ENCODE measurements around the gene PSMA5.

The PSMA5 gene

DNA sequence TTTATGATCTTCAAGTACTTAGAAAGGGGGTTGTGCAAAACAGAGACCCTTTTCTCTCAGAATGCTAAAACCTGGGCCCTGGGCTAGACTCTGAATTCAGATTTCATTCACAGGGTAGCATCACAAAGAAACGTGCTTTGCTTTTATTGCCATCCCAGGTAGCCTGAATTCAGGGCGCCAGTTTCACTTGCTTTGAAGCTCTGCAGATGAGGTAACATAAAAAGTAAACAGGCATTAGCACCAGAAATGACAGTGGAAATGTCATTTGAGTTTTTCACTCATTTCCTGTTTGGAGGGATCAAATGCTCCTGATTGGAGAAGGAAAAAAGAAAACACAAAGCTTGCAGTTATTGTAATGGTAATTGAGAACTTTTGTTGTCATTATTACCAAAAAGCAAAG, 42.7 kb upstream of the PSMA5 start:
- no peak overlapping the region for H3K27ac ChIP-seq (ENCODE audit: insufficient read depth in 1 of 2, low read depth in 1 of 2, low read length in 2 of 2, poor library complexity in 1 of 2, severe bottlenecking in 2 of 2)
- 13% methylated on average over 2 of the region's 2 CpGs for WGBS (ENCODE audit: insufficient coverage)
- peaks cover 28 to 90% (median 32%) of the 10 kb centered on the region in 5 experiments for H3K27me3 ChIP-seq (replicated peaks in 2 of 5; ENCODE audit: control insufficient read depth in 4 of 5, insufficient read depth in 5 of 5, low read length in 4 of 5)
- no peaks in the 10 kb centered on the region for H3K36me3 ChIP-seq (ENCODE audit: control insufficient read depth in 4 of 4, insufficient read depth in 4 of 4, low read length in 3 of 4)
- H3K9me3 ChIP-seq (ENCODE audit: control extremely low read depth in 1 of 5, control insufficient read depth in 4 of 5, insufficient read depth in 2 of 5, low read depth in 1 of 5, low read length in 4 of 5): no peaks in the 10 kb centered on the region
- H3K4me3 ChIP-seq (ENCODE audit: control insufficient read depth in 1 of 7, extremely low read depth in 1 of 7, insufficient read depth in 4 of 7, low read depth in 2 of 7, low read length in 6 of 7): no peak overlapping the region
- CTCF ChIA-PET: interaction anchor here (0.9 to 1.3 kb wide), 2 partner anchors 22 to 61 kb away, joined by 3 read pairs; no protein-coding TSS in a partner anchor
- POLR2A ChIA-PET: interaction anchor here (1.1 kb wide), 1 partner anchor 22 kb away, joined by 4 read pairs; no protein-coding TSS in a partner anchor
- H3K4me1 ChIP-seq (ENCODE audit: control extremely low read depth in 1 of 4, control insufficient read depth in 4 of 4, insufficient read depth in 4 of 4, low read length in 3 of 4): peaks cover 0 to 15% (median 14%) of the 10 kb centered on the region in 4 experiments
- DNase-seq: no peak

DNA sequence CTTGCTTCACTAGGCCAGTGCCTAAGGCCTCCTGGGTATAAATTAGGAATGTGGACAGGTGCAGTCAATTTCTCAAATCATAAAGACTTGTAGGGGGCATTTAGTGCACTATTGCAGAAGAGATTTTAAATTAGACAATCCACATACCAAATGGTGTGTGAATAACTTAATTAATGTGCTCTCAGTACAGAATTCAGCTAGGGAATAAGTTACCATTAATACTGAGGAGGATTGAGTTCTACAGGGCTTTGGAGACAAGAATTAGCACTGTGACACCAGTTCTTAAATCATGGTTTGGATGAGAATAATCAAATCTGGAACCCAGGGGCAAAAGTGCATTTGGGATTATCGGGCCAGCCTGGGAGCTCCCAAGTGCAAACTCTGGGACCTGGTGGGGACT, 41.8 kb upstream of the PSMA5 start:
- peaks cover 29 to 96% (median 36%) of the 10 kb centered on the region in 5 experiments for H3K27me3 ChIP-seq (replicated peaks in 2 of 5; ENCODE audit: control insufficient read depth in 4 of 5, insufficient read depth in 5 of 5, low read length in 4 of 5)
- H3K36me3 ChIP-seq (ENCODE audit: control insufficient read depth in 4 of 4, insufficient read depth in 4 of 4, low read length in 3 of 4): no peaks in the 10 kb centered on the region

DNA sequence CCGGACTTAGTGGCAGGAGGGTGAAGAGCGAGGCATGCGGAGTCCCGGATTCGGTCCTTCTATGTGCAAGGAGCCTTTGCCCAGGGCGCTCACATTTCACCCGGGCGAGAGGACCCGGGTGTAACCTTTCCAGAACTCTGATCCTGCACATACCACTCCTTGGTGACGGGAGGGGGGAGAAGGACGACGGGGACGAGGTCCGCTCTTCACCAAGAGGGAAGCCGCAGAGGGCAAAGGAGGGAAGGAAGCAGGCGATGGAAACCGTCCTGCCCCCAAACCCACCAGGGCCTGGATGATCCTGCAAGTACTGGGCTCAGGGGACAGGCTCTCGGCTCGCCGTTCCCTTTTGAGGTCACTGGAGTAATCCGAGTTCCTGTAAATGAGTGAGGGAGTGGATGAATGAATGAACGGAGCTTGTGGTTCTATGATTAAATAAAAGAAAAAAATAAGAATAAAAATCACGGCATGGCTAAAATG, 41.1 kb upstream of the PSMA5 start:
- H3K36me3 ChIP-seq (ENCODE audit: control insufficient read depth in 4 of 4, insufficient read depth in 4 of 4, low read length in 3 of 4): no peaks in the 10 kb centered on the region
- H3K9me3 ChIP-seq (ENCODE audit: control extremely low read depth in 1 of 5, control insufficient read depth in 4 of 5, insufficient read depth in 2 of 5, low read depth in 1 of 5, low read length in 4 of 5): no peaks in the 10 kb centered on the region
- H3K27me3 ChIP-seq (replicated peaks in 2 of 5; ENCODE audit: control insufficient read depth in 4 of 5, insufficient read depth in 5 of 5, low read length in 4 of 5): peaks cover 32 to 99% (median 40%) of the 10 kb centered on the region in 5 experiments
- ChIA-PET CTCF (no interaction called here), POLR2A (no interaction called here)
- WGBS (ENCODE audit: insufficient coverage): 7% methylated on average over 15 of the region's 23 CpGs
- DNase-seq: peak in 1 of 3 donors; percentile 22
- peaks cover 0 to 15% (median 14%) of the 10 kb centered on the region in 4 experiments for H3K4me1 ChIP-seq (ENCODE audit: control extremely low read depth in 1 of 4, control insufficient read depth in 4 of 4, insufficient read depth in 4 of 4, low read length in 3 of 4)
- H3K27ac ChIP-seq (ENCODE audit: insufficient read depth in 1 of 2, low read depth in 1 of 2, low read length in 2 of 2, poor library complexity in 1 of 2, severe bottlenecking in 2 of 2): no peak overlapping the region
- H3K4me3 ChIP-seq (ENCODE audit: control insufficient read depth in 1 of 7, extremely low read depth in 1 of 7, insufficient read depth in 4 of 7, low read depth in 2 of 7, low read length in 6 of 7): peak overlapping the region in 3 of 7 experiments; percentile 19 to 37 (median 34)

More for the DNA sequence above, 41.8 kb upstream of the PSMA5 start:
- no peak for DNase-seq
- Histone ChIP-seq H3K4me1 (ENCODE audit: control extremely low read depth in 1 of 4, control insufficient read depth in 4 of 4, insufficient read depth in 4 of 4, low read length in 3 of 4) (peaks cover 0 to 15% (median 14%) of the 10 kb centered on the region in 4 experiments), H3K4me3 (ENCODE audit: control insufficient read depth in 1 of 7, extremely low read depth in 1 of 7, insufficient read depth in 4 of 7, low read depth in 2 of 7, low read length in 6 of 7) (no peak overlapping the region), H3K27ac (ENCODE audit: insufficient read depth in 1 of 2, low read depth in 1 of 2, low read length in 2 of 2, poor library complexity in 1 of 2, severe bottlenecking in 2 of 2) (no peak overlapping the region), H3K9me3 (ENCODE audit: control extremely low read depth in 1 of 5, control insufficient read depth in 4 of 5, insufficient read depth in 2 of 5, low read depth in 1 of 5, low read length in 4 of 5) (no peaks in the 10 kb centered on the region)
- POLR2A ChIA-PET: no interaction called here
- CTCF ChIA-PET: interaction anchor here (1.1 kb wide), 1 partner anchor 50 kb away, joined by 3 read pairs; no protein-coding TSS in a partner anchor
- 89% methylated on average over 1 of the region's 1 CpG for WGBS (ENCODE audit: insufficient coverage)

DNA sequence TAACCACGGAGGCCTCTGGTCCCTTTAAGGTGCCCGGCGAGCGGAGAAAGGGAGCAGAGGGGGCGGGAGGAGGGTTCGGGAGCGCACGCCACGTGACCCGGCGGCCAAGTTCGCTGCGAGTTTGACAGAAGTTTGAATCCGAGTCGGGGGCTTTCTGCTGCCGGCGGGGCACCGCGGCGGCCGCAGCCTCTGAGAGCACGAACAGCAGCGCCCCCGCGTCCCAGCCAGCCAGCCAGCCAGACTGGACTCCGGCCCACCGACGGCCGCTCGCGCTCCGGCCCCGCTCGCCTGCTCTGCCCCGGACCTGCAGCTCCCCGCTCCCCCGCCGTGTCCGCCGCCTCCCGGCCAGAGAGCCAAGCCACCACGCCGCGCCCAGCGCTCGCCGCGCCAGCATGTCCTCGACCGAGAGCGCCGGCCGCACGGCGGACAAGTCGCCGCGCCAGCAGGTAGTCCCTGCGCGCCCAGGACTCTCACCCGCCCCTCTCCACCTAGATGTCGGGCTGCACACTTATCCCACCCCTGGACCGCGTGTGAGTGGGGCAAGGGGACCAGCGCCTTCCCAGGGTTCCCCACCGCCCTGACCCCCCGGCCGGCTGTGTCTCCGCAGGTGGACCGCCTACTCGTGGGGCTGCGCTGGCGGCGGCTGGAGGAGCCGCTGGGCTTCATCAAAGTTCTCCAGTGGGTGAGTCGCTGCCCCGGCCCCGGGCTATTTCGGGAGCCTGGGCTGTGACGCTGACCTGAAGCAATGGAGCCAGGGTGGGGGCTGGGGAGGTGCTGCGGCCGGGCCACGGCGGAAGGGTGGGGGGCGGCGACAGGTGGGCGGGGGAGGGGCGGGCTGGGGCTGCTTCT, 40.4 kb upstream of the PSMA5 start, which contains the start of gene SYPL2:
SYPL2 (plus strand) TSS at position 95 of the 849 bp plus-strand sequence; CDS start at position 393, 298 bp downstream.
- Histone ChIP-seq H3K9me3 (ENCODE audit: control extremely low read depth in 1 of 5, control insufficient read depth in 4 of 5, insufficient read depth in 2 of 5, low read depth in 1 of 5, low read length in 4 of 5) (no peaks in the 10 kb centered on the region), H3K36me3 (ENCODE audit: control insufficient read depth in 4 of 4, insufficient read depth in 4 of 4, low read length in 3 of 4) (no peaks in the 10 kb centered on the region), H3K27me3 (replicated peaks in 2 of 5; ENCODE audit: control insufficient read depth in 4 of 5, insufficient read depth in 5 of 5, low read length in 4 of 5) (peaks cover 33 to 99% (median 43%) of the 10 kb centered on the region in 5 experiments), H3K4me3 (ENCODE audit: control insufficient read depth in 1 of 7, extremely low read depth in 1 of 7, insufficient read depth in 4 of 7, low read depth in 2 of 7, low read length in 6 of 7) (peak within 1 kb of the TSS in 6 of 7 experiments; percentile 22 to 67 (median 57)), H3K27ac (ENCODE audit: insufficient read depth in 1 of 2, low read depth in 1 of 2, low read length in 2 of 2, poor library complexity in 1 of 2, severe bottlenecking in 2 of 2) (no peak within 1 kb of the TSS), H3K4me1 (ENCODE audit: control extremely low read depth in 1 of 4, control insufficient read depth in 4 of 4, insufficient read depth in 4 of 4, low read length in 3 of 4) (peaks cover 0 to 15% (median 14%) of the 10 kb centered on the region in 4 experiments)
- POLR2A ChIA-PET: no interaction called here
- DNase-seq: peak in 2 of 3 donors; percentile 33 to 37
- WGBS (ENCODE audit: insufficient coverage): 3% methylated on average over 59 of the region's 88 CpGs
- CTCF ChIA-PET: no interaction called here

DNA sequence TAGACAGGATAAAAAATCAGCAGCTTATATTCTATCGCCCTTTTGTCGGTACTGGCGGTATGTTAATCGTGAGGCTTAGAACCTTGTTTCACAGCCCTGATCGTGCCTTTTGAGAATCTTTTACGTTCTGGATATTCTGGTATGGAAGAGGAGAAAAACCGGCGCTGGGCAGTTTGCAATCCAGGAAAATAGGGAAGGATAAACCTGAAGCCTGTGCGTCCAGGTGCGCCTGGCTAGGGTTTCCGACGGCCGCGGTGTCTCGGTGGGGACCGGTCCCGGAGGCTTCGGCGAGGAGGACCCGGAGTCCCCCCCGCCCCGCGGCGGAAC, 39.8 kb upstream of the PSMA5 start:
- CTCF ChIA-PET: no interaction called here
- Histone ChIP-seq H3K4me1 (ENCODE audit: control extremely low read depth in 1 of 4, control insufficient read depth in 4 of 4, insufficient read depth in 4 of 4, low read length in 3 of 4) (peaks cover 0 to 15% (median 14%) of the 10 kb centered on the region in 4 experiments), H3K27me3 (replicated peaks in 2 of 5; ENCODE audit: control insufficient read depth in 4 of 5, insufficient read depth in 5 of 5, low read length in 4 of 5) (peaks cover 33 to 99% (median 43%) of the 10 kb centered on the region in 5 experiments), H3K9me3 (ENCODE audit: control extremely low read depth in 1 of 5, control insufficient read depth in 4 of 5, insufficient read depth in 2 of 5, low read depth in 1 of 5, low read length in 4 of 5) (peaks cover 0 to 2% (median 0%) of the 10 kb centered on the region in 5 experiments), H3K36me3 (ENCODE audit: control insufficient read depth in 4 of 4, insufficient read depth in 4 of 4, low read length in 3 of 4) (no peaks in the 10 kb centered on the region), H3K4me3 (ENCODE audit: control insufficient read depth in 1 of 7, extremely low read depth in 1 of 7, insufficient read depth in 4 of 7, low read depth in 2 of 7, low read length in 6 of 7) (peak overlapping the region in 4 of 7 experiments; percentile 23 to 67 (median 63)), H3K27ac (ENCODE audit: insufficient read depth in 1 of 2, low read depth in 1 of 2, low read length in 2 of 2, poor library complexity in 1 of 2, severe bottlenecking in 2 of 2) (no peak overlapping the region)
- POLR2A ChIA-PET: no interaction called here
- DNase-seq: no peak
- WGBS (ENCODE audit: insufficient coverage): 13% methylated on average over 14 of the region's 24 CpGs

DNA sequence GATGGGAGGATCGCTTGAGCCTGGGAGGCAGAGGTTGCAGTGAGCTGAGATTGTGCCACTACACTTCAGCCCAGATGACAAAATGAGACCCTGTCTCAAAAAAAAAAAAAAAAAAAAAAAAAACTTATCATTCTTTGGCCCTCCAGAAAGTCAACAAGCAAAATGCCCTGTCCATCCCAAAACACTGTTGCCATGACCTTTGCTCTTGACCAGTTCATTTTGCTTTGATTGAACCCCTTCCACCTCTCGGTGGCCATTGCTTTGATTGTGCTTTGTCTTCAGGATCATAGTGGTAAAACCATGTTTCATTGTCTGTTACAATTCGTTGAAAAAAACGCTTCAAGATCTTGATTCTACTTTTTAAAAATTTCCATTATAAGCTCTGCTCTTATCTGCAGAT, 31.6 kb upstream of the PSMA5 start:
- Histone ChIP-seq H3K4me3 (ENCODE audit: control insufficient read depth in 1 of 7, extremely low read depth in 1 of 7, insufficient read depth in 4 of 7, low read depth in 2 of 7, low read length in 6 of 7) (no peak overlapping the region), H3K9me3 (ENCODE audit: control extremely low read depth in 1 of 5, control insufficient read depth in 4 of 5, insufficient read depth in 2 of 5, low read depth in 1 of 5, low read length in 4 of 5) (peaks cover 0 to 23% (median 7%) of the 10 kb centered on the region in 5 experiments), H3K27me3 (replicated peaks in 2 of 5; ENCODE audit: control insufficient read depth in 4 of 5, insufficient read depth in 5 of 5, low read length in 4 of 5) (peaks cover 3 to 31% (median 8%) of the 10 kb centered on the region in 5 experiments), H3K36me3 (ENCODE audit: control insufficient read depth in 4 of 4, insufficient read depth in 4 of 4, low read length in 3 of 4) (no peaks in the 10 kb centered on the region), H3K27ac (ENCODE audit: insufficient read depth in 1 of 2, low read depth in 1 of 2, low read length in 2 of 2, poor library complexity in 1 of 2, severe bottlenecking in 2 of 2) (no peak overlapping the region), H3K4me1 (ENCODE audit: control extremely low read depth in 1 of 4, control insufficient read depth in 4 of 4, insufficient read depth in 4 of 4, low read length in 3 of 4) (no peaks in the 10 kb centered on the region)
- no peak for DNase-seq
- ChIA-PET POLR2A (no interaction called here), CTCF (no interaction called here)
- 100% methylated on average over 3 of the region's 4 CpGs for WGBS (ENCODE audit: insufficient coverage)

All from common myeloid progenitor, CD34-positive (primary cell).